Measurements from ENCODE around the gene SNTN.
"Not testable (repeated sequence)": the region's sequence is repeated elsewhere in the genome, so short reads cannot be mapped to it uniquely, and the experiment has no call there.

SNTN gene

DNA sequence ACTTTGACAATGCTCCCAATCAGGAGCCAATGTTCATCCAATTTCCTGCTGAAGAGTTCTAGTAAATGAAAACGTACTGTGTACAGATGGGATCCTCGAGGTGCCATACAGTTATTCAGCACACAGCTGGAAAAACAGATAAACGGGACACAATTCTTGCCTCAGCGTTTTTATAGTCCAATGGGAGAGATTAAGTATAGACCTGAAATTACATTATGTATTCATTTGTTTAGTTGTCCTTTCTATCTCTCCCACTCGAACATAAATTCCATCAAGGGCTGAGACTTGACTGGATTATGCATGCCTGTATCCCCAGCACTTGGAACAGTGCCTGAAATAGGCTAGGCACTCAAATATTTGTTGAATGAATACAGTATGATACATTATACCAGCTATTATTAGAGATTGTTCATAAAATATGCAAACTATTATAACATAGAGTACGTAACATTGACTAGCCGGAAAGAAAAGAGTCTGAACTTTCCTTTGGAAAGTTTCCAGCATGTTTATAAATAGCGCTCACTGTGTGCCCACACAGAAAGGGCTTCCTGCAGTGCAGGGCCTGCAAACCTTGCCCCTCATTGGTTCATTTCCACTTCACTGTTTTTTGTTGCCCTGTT, 27.4 kb upstream of the SNTN start:
- no peak overlapping the region for H3K4me3 ChIP-seq (replicated peaks; ENCODE audit: low read depth, low read length)
- DNase-seq (ENCODE audit: low read depth) = peak; percentile 84
- TF ChIP-seq CTCF (IDR thresholded peaks at IDR 0.05; ENCODE audit: low read length, missing control alignments) = no peak

DNA sequence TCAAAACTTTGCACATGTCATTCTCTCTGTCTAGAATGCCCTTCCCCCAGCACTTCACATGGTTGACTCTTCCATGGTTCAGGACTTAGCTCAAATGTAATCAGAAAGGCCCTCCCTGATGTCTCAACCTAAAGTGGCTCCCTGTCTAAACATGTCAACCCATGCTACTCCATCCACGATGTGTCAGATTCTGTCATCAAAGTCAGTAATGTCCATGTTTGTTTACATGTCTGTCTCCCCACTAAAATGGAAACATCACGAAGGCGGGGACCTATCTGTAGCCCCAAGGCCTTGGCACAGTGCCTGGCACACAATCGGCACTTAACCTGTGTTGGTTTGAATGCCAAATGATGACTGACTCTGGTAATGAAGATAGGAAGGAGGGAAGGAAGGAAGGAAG, 20.8 kb upstream of the SNTN start:
- no peak for TF ChIP-seq CTCF (IDR thresholded peaks at IDR 0.05; ENCODE audit: low read length, missing control alignments)
- H3K4me3 ChIP-seq (replicated peaks; ENCODE audit: low read depth, low read length) = no peak overlapping the region
- DNase-seq (ENCODE audit: low read depth) = no peak

DNA sequence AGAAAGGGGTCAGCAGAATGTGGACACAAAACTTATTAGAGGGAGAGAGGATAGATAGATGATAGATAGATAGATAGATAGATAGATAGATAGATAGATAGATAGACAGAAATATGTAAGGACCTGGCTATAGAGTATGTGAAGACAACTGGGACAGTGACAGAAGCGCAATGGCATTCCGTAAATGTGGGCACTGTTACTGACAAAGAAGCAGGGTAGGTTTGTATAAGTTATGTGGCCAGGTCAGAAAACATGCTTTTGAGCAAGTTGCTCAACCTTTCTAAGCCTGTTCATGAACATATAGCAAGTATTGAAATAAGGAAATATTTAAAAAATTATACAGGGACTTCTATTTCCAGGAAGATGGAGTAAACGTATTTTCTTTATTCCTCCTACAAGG, 17.3 kb upstream of the SNTN start:
- DNase-seq (ENCODE audit: low read depth) = no peak
- no peak overlapping the region for H3K4me3 ChIP-seq (replicated peaks; ENCODE audit: low read depth, low read length)
- TF ChIP-seq CTCF (IDR thresholded peaks at IDR 0.05; ENCODE audit: low read length, missing control alignments) = no peak

- H3K4me3 ChIP-seq (replicated peaks; ENCODE audit: low read depth, low read length) = no peak overlapping the region
- DNase-seq (ENCODE audit: low read depth) = no peak
- TF ChIP-seq CTCF (IDR thresholded peaks at IDR 0.05; ENCODE audit: low read length, missing control alignments) = no peak
These were observed 12.7 kb upstream of the SNTN start for GRCh38 chr3:63639806-63640205.

GRCh38 chr3:63642488-63642887, 10.0 kb upstream of the SNTN start:
- no peak for DNase-seq (ENCODE audit: low read depth)
- TF ChIP-seq CTCF (IDR thresholded peaks at IDR 0.05; ENCODE audit: low read length, missing control alignments) = no peak
- H3K4me3 ChIP-seq (replicated peaks; ENCODE audit: low read depth, low read length) = no peak overlapping the region

DNA sequence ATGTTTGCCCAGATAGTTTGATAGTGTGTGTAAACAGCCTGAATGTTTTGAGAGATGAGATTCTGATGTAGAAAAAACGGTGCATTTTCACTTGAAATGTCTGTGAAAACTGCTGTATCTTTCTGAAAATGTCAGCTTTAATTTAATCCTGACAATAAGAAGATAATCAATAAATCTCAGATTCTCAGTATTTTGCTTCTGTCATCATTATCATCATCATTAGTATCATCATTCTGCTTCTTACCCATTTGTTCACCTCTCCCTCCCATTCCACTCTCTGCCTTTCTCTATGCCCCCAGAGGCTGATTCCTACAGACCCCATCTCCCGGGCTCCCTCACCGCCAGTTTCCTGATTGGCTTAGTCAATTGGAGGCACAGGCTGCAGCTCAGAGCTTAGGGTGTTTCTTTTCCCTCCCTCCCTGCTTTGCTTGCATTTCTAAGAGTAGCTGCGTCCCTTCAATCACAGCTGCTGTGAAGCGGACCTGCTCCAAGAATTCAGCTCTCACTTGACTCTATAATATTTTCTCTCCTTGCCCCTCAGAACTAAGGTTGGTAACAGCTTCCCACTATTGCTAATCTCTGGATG, 8.2 kb upstream of the SNTN start:
- no peak overlapping the region for H3K4me3 ChIP-seq (replicated peaks; ENCODE audit: low read depth, low read length)
- TF ChIP-seq CTCF (IDR thresholded peaks at IDR 0.05; ENCODE audit: low read length, missing control alignments) = no peak
- no peak for DNase-seq (ENCODE audit: low read depth)

- DNase-seq (ENCODE audit: low read depth); H3K4me3 ChIP-seq (replicated peaks; ENCODE audit: low read depth, low read length): not testable (repeated sequence)
These were observed 7.3 kb upstream of the SNTN start for GRCh38 chr3:63644928-63645781.

Data from fibroblast of pulmonary artery (primary cell).